Activated CD4-positive, alpha-beta T cell treated with anti-CD3 and anti-CD28 coated beads, Interleukin-10, Interleukin-2, amounts not matched to agents 100 ng/mL and 50 ng/mL, durations not matched to agents 16 hours and 8 hours (primary cell): ENCODE data around the gene CANX.

Experiments used
- DNase-seq: peaks from one replicate; pipeline ENCODE4 v3.0.0-alpha.2; 2020

CANX gene

DNA sequence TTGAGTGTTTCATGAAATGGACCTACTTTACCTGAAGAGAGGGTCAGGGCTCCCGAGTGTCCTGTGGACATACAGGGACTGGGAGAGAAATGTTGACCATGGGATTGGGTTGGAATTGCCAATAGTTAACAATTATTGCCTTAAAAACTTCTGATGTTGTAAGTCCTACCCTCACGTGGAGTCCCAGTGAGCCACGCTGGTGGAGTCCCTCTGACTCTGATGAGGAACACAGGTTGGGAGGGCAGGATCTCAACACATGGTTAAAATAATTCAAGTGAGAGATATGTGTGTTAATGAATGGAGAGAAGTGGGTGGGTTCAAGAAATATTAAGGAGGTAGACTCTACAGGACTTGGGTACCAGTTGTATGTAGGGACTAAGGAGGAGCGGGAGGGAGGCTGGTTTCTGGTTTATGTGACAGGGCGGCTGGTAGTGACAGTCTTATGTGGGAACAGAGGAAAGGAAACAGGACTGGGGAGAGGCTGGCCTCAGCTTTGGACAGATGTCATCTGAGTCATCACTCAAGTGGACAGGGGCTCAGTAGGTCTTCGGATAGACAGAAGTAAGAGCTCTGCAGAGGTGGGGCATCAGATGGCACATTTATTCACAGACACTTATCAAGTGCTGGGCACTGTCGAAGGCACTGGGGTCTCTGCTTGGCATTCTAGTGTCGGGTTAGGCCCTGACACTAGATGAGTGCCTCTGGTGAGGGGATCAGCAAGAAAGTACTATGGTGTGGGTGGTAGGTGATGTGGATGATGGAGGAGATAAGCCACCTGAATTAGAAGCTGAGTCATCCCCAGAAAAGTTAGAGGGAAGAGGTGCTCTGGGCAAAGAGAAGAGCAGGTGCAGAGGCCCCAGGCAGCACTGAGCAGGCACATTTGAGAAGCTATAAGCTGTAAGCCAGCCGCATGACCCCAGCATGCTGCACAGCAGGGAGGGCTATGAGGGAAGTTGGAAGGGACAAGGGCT, 61.1 kb downstream of the CANX start:
- peak; percentile 62 for DNase-seq

DNA sequence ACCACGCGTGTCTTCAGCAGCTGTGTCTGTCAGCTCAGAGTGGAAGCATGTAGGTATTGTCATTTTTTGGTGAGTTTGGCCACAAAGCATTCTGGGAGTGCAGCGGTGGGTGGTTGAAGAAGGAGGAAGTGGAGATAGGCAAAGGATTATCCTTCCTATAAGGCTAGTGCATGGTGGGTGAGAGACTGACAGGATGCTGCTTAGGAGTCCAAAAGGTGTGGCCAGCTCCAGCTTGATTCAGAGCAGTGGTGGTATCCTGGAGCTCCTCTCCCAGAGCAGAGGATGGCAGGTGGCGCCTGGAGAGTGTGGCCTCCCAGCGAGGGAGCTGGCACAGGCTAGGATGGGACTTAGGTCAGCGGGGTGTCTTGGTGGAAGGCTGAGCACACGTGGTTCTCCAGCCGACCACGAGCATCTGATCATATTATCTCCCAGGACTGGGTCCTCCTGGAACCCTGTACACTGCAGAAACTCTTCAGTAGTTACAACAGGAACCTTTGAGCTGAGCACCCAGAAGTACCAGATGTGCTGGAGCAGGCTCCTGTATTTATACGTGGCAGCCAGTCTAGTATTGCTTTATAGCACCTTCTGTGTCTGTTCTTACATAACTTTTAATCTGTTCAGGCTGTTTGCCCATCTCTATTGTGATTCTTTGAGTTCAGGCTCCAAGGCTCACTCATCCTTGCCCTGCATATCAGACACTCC, 63.5 kb downstream of the CANX start:
- peak; percentile 28 for DNase-seq

DNA sequence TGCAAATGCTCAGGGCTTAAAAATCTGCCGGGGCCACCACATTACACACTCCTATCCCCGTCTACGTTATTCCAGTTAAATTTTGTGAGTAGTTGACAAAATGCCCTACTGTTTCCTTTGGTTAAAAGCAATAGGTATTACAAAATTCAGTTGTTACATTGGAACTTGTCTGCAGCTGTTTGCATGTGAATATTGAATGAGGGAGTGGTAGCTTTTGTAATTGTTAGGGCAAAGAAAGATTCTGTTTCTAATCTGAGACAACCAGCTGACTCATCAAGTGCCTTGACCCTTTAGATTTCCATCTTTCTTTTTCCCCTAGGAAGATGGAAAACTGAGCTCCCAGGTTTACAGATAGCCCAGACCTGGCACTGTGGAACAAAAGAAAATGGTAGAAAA, 64.0 kb downstream of the CANX start:
- no peak for DNase-seq

DNA sequence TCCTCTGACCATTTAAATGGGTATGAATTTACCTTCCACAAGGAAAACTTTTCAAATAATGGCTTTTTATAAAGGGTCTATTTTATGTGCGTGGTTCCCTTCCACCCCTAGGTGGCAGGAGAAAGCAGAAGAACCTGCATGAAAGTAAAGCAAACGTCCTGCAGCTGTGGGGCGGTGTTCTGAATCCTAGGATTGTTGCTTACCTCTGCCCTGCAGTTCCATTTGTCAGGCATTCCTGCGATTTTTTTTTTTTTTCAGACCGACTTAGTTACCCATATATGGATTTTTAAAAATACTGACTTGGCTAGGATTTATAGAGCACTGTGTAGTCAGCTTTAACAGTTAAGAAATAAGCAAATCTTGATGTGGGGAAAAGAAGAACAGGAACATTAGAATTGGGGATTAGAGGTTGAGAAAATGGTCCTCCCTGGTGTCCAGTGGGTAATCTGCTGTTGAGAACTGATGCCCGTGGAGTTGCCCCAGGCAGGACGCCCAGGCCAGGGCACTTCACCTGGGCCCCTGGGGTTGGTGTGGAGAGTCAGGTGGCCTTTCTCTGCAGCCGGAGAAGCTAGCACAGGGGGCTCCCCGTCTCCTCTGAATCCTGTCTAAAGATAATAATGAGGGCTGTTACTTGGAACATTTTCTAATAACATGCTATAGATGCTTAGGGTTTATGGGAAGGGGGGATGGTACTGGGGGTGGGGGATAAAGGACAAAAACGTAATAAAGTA, 64.6 kb downstream of the CANX start:
- peak; percentile 59 for DNase-seq

DNA sequence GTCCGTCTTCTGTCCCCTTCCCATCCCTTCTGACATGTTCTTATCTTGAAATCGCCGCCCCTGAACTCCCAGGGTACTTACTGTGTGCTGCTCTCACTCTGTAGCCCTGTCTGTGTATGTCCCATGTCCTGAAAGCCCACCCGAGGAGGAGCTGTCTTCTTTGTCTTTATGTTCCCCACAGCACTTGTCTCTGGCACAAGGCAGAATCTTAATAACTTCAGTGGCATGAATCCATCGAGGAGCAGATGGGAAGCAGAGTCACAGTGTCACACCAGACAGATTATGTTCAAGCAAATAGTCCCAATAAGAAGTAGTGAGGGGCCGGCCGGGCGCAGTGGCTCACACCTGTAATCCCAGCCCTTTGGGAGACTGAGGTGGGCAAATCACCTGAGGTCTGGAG, 65.3 kb downstream of the CANX start:
- DNase-seq: no peak

DNA sequence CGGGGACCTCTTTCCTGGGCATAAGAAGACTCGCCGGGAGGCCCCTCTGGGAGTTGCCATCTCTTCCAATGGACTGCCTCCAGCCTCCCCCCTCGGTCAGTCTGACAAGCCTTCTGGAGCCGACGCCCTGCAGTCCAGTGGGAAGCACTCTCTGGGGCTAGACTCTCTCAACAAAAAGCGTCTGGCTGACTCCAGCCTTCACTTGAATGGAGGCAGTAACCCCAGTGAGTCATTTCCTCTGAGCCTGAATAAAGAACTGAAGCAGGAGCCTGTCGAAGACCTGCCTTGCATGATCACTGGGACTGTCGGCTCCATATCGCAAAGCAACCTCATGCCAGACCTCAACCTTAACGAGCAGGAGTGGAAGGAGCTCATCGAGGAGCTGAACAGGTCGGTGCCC, 66.6 kb downstream of the CANX start:
- no peak for DNase-seq

DNA sequence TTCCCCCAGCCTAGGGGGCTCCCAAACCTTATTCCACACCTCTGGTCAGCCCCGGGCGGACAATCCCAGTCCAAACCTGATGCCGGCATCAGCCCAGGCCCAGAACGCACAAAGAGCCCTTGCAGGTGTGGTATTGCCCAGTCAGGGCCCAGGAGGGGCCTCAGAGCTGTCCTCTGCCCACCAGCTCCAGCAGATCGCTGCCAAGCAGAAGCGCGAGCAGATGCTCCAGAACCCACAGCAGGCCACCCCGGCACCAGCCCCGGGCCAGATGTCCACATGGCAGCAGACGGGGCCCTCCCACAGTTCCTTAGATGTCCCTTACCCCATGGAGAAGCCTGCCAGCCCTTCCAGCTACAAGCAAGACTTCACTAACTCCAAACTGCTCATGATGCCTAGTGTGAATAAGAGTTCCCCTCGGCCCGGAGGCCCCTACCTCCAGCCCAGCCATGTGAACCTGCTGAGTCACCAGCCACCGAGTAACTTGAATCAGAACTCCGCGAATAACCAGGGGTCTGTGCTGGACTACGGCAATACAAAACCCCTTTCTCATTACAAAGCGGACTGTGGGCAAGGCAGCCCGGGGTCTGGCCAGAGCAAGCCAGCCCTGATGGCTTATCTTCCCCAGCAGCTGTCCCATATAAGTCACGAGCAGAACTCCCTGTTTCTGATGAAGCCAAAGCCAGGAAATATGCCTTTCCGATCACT, 67.4 kb downstream of the CANX start:
- no peak for DNase-seq

DNA sequence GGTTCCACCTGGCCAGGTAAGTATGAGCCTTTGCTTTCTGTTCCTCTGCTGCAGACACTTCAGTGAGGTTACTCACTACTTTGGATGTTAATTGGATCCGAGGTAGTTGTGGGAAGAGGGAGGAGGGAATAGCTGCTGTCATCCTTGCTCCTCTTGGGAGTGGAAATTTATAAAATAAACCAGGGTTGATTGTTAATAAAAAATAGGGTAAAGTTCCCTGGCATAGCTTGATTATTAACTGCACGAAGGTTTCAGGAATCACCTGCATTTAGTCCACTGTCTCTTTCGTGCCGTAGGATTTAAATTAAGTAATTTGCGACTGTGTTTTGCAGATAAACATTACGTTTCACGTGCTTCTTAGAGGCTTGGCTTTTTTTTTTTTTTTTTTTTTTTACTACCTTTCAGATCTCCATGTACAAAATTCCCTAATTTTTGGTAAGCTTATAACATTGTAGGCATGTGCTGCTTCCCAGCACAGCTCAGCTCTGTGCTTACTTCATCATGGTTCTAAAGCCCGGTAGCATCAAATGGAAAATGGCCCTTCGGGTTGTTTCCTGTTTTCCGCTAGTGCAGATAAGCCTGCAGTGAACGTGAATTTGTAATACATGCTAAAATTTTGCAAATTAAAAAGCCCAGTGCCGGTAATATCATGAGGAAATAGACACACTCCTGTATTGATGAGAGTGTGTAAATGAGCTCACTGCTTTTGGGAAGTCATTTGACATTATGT, 68.1 kb downstream of the CANX start:
- DNase-seq: no peak

DNA sequence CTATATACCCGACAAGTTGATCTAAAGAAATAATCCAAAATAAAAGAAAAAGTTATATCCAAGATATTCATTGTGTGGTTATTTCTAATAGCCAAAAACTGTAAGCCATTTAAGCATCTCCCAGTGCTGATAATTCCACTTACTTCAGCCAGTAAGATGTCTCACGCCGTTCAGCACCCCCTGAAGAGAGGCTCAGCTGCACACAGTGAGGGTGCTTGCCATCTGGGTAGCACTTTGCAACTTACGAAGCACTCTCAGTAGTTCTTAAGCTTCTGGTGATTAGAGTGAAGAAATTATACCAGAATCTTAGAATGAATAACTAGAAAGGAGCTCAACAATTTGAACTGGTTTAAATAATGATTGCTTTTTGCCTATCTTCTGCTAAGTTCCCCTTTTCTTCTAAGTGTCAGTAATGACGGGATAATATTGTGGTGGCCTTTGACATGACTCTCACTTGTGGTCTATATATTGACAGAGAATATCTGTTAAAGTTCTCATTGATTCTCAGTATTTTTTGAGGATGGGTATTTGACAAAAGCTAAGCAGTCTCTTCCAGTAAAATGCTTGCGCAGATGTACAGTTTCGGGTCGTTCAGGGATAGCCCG, 68.8 kb downstream of the CANX start:
- no peak for DNase-seq

DNA sequence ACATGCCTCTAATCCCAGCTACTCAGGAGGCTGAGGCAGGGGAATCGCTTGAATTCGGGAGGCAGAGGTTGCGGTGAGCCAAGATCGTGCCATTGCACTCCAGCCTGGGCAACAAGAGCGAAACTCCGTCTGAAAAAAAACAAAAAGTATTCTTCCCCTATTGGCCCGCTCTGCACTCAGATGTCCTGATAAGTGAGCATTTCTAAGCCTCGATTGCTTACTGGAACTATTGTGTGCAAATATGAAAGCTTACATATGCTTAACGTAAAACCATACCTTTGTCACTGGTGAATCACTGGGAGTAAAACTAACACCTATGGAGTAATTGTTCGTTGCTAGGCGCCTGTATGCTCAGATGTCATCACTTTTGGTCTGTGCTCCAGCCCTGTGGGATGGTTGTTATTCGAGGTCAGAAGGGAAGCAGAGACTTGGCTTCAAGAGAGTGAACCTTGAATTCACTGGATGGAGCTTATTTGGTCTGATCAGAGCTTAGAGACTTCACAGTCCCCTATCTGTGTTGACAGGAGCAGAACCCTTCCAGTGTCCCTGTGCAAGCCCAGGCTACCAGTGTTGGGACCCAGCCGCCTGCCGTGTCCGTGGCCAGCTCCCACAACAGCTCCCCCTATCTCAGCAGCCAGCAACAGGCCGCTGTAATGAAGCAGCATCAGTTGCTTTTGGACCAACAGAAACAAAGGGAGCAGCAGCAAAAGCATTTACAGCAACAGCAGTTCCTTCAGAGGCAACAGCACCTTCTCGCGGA, 69.7 kb downstream of the CANX start:
- DNase-seq: peak; percentile 16

DNA sequence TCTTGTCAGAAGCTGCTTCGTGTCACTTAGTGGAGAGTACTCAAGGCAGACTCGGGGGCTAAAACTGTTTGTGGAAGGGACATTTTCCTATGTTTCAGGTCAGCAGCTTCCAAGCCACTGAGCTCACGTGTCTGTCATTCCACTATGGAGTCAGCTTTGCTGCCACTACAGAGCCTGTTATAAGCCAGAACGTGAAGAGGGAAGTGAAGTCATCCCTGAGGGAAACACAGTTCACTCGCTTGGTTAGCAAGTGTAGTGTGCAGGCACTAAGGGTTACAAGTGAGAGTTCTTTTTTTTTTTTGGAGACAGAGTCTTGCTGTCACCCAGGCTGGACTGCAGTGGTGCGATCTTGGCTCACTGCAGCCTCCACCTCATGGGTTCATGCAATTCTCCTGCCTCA, 70.5 kb downstream of the CANX start:
- DNase-seq: no peak

DNA sequence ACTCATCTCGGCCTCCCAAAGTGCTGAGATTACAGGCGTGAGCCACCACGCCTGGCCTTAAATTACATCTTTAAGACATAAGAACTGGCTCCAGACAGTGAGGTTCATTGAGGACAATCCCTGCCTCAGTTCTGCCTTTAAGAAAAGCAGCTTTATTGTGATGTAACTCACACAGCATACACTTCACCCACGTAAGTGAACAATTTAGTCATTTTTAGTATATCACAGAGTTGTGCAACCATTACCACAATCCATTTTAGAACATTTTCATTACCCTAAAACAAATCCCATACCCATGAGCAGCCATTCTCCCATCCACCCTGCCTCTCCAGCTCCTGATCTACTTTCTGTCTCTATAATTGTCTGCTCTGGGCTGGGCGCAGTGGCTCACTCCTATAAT, 71.0 kb downstream of the CANX start:
- no peak for DNase-seq

DNA sequence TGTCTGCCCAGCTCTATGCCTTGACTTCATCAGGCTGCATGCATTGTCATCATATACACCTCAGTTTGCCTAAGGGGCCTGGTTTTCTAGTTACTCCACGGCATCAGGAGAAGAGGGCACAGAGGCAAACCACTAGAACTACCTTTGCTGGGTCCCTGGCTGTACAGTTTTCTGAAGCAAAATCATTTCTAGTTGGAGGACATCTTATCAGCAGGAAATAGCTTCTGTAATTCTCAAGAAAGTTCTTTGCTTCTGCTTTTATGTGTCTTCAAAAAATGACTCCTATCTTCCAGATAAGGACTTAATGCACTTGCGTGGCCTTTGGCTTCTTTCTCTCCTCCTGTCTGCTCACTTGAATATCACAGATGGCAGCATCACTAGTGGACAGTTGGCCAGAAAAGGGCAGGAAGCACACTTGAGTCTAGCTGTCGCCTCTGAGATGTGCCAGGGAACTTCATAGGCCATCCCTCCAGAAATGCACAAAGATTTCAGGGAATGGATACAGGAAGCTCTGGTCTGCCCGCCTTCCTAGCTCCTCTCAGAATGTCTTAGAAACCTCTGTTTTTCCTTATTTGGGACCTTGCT, 72.6 kb downstream of the CANX start:
- no peak for DNase-seq

DNA sequence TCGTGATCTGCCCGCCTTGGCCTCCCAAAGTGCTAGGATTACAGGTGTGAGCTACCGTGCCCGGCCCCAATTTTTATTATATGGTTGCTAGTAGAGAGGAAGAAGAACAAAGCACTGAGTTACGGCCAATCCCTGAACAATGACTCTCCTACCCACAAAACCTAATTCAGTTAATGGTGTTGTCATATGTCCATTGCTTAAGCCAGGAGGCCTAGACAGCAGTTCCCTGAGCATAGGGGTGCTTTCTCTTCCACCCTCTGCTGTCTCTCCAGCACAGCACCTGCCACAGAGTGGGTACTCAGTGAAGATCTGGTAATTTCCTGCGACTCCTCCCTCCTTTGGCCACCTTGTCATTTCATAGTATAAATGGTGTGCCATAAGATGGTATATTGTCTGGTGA, 73.6 kb downstream of the CANX start:
- DNase-seq: no peak

DNA sequence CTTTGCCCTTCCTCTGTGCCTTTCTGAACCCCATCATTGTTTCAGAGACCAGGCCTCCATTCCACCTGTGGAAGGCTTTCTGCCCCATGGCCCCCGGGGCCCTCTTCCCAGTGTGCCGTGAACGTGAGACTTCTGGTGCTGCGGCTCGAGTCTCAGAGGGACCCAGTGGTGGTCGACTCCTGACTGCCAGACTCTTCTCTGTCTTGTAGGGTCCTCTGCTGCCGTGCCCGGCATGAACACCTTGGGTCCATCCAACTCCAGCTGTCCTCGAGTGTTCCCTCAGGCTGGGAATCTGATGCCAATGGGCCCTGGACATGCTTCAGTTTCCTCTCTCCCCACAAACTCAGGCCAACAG, 74.9 kb downstream of the CANX start:
- no peak for DNase-seq

DNA sequence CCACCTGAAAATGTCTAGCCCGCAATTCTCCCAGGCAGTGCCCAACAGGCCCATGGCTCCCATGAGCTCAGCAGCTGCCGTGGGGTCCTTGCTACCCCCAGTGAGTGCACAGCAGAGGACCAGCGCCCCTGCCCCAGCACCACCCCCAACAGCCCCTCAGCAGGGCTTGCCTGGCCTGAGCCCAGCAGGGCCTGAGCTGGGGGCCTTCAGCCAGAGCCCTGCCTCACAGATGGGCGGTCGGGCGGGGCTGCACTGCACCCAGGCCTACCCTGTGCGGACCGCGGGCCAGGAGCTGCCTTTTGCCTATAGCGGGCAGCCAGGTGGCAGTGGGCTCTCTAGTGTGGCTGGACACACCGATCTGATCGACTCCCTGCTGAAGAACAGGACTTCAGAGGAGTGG, 75.7 kb downstream of the CANX start:
- DNase-seq: no peak

DNA sequence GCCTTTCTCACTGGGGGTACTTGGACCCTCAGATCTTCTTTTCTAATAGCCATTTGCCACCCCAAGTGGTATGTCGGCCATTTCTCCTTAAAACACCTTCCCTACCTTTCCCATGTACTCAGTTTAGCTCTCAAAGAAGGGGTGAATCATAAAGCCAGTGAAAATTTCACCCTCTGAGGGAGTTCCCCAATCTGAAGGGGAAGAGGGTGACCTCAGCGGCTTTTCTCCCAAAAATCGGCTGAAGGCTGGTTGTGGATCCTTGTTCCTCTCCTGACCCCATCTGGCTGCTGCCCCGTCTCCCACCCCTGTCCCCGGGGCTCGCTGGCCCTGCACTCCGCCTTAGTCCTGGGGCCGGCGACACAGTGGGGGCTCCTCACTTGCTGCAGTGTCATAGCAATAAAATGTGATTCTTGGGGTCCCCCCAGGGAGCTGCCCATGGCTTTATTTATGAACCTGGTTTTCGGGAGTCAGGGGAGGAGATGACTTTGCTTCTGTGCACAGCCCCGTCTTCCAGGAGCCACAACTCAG, 77.7 kb downstream of the CANX start:
- DNase-seq: no peak

DNA sequence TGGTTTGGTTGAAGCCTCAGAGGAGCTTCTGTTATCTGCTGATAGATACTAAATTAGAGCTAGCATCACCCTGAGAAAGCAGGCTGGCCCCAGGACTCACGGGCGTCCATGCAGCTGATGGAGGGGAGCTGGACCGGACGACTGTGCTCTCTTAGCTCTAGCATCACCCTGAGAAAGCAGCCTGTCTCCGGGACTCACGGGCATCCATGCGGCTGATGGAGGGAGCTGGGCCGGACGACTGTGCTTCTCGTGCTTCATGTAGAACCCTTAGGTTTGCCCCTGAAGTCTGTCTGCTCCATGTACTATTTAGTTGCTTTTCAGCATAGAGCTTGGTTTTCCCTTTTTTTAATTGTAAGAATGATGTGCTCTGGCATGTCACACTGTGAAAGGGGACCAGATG, 78.7 kb downstream of the CANX start:
- DNase-seq: no peak

DNA sequence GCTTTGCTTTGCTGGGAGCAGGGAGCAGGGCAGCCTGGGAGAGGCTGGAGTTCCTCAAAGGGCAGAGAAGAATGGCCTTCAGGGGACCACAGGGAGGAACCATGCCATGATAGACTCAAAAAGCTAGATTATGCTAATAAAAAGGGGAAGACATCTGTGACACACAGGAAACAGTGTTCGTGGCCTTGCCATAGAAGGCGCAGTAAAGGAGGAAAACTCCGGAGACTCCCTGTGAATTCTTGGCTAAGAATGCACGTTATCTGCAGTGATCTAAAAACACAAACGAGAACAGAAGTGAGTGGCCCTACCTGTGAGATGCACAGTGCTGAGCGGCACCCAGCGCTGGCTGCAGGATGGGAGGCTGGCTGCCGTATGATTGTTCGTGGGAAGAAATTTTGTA, 79.1 kb downstream of the CANX start:
- DNase-seq: no peak

DNA sequence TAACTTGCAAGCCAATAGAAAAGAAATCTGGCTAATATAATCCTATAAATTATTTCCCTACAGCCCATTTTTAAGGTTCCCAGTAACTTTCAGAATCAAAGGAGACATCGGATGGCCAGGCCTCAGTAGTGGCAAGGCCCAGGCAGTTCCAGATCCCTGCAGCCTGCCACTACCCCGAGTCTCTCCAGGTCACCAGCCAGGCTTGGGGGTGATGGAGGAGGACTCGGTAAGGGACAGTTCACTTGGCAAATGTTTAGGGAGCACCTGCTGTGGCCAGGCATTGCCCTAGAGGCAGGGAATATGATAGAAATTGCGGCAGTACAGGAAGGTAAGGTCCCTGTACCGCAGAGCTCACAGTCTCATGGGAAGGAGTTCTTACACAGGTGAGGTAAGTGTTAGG, 79.8 kb downstream of the CANX start:
- DNase-seq: no peak

DNA sequence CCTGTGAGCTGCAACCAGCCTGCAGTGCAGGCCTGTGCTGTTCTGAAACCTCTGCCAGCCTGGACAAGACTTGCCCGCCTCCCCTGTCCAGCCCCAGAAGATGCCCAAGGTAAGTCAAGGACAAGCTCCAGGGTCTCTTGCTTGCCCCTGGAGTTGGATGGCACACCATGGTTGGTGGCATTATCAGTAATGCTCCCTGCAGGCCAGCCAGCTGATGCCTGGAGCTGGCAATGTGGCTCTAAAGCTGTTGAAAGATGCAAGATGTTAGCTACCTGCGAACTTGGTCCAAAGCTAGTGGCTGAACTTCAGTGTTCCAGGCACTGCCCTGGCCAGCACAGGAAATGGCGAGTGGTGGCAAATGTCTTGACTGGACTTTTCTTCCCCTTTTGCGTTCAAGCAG, 81.1 kb downstream of the CANX start:
- DNase-seq: no peak
